ENCODE results near the gene EPHA5. TPM values are rescaled to one million over a fixed set of nuclear protein-coding genes. Genes with fewer than 3 reads are reported as not detected.

Gene EPHA5
- total and polyA plus RNA-seq, 9 of the 15 experiments (the other 6 are each of a cell fraction or from before 2014, with no cell fraction given) = 0.04 TPM; not detected in 8

GRCh38 chr4:65645185-65645584 lies 25.1 kb downstream of the EPHA5 start:
- in situ Hi-C loops (cut with MboI) = no loop called here
- H4K20me1 ChIP-seq (replicated peaks; ENCODE audit: control insufficient read depth, insufficient read depth, low read length) = no peaks in the 10 kb centered on the region
- H3K79me2 ChIP-seq (ENCODE audit: control insufficient read depth, insufficient read depth, low read length) = no peaks in the 10 kb centered on the region
- H3K9me3 ChIP-seq (replicated peaks; ENCODE audit: control insufficient read depth, insufficient read depth, low read depth, low read length) = no peaks in the 10 kb centered on the region; the same call in 1 of the 2 replicates
- BruUV-seq (replicated peaks) = no TSS peak
- intact Hi-C loops (cut with micrococcal nuclease) = no loop called here
- H3K27ac ChIP-seq (ENCODE audit: extremely low read depth, low read depth, low read length) = no peak overlapping the region
- no peaks in the 10 kb centered on the region for H3K36me3 ChIP-seq (ENCODE audit: control insufficient read depth, insufficient read depth, low read length)
- 0% methylated on average over 1 of the region's 1 CpG for WGBS (ENCODE audit: insufficient coverage, low coverage, missing lambda C conversion rate)
- H3K4me2 ChIP-seq (ENCODE audit: insufficient read depth, low read length) = no peak overlapping the region
- POLR2A ChIA-PET = no interaction called here
- H3K9ac ChIP-seq (ENCODE audit: insufficient read depth in 1 of 2, low read depth in 2 of 2, low read length in 2 of 2) = no peak overlapping the region
- H2AFZ ChIP-seq (ENCODE audit: low read depth, low read length) = no peak overlapping the region
- DNase-seq (ENCODE audit: extremely low read depth in 1 of 4, low spot score in 3 of 4) (no peak), FAIRE-seq (no peak), ATAC-seq (no peak)
- no peaks in the 10 kb centered on the region for H3K27me3 ChIP-seq (ENCODE audit: control insufficient read depth in 2 of 2, insufficient read depth in 2 of 2, low read length in 2 of 2)
- no peak for TF ChIP-seq CBFA2T3 (IDR thresholded peaks at IDR 0.05)
- TF ChIP-seq, protein P1, sequence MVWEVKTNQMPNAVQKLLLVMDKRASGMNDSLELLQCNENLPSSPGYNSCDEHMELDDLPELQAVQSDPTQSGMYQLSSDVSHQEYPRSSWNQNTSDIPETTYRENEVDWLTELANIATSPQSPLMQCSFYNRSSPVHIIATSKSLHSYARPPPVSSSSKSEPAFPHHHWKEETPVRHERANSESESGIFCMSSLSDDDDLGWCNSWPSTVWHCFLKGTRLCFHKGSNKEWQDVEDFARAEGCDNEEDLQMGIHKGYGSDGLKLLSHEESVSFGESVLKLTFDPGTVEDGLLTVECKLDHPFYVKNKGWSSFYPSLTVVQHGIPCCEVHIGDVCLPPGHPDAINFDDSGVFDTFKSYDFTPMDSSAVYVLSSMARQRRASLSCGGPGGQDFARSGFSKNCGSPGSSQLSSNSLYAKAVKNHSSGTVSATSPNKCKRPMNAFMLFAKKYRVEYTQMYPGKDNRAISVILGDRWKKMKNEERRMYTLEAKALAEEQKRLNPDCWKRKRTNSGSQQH (CRISPR knock-in tag; IDR thresholded peaks at IDR 0.05) = no peak
- TF ChIP-seq PHF8 (IDR thresholded peaks at IDR 0.05; ENCODE audit: borderline replicate concordance, low read length) = no peak
- no peak for TF ChIP-seq CGGBP1 (CRISPR knock-in tag; IDR thresholded peaks at IDR 0.05)
- TF ChIP-seq, protein P2, sequence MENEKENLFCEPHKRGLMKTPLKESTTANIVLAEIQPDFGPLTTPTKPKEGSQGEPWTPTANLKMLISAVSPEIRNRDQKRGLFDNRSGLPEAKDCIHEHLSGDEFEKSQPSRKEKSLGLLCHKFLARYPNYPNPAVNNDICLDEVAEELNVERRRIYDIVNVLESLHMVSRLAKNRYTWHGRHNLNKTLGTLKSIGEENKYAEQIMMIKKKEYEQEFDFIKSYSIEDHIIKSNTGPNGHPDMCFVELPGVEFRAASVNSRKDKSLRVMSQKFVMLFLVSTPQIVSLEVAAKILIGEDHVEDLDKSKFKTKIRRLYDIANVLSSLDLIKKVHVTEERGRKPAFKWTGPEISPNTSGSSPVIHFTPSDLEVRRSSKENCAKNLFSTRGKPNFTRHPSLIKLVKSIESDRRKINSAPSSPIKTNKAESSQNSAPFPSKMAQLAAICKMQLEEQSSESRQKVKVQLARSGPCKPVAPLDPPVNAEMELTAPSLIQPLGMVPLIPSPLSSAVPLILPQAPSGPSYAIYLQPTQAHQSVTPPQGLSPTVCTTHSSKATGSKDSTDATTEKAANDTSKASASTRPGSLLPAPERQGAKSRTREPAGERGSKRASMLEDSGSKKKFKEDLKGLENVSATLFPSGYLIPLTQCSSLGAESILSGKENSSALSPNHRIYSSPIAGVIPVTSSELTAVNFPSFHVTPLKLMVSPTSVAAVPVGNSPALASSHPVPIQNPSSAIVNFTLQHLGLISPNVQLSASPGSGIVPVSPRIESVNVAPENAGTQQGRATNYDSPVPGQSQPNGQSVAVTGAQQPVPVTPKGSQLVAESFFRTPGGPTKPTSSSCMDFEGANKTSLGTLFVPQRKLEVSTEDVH (IDR thresholded peaks at IDR 0.05; ENCODE audit: low read depth, partially characterized antibody) = no peak
- no peak for TF ChIP-seq DLX4 (CRISPR knock-in tag; IDR thresholded peaks at IDR 0.05)
- TF ChIP-seq, protein P3, sequence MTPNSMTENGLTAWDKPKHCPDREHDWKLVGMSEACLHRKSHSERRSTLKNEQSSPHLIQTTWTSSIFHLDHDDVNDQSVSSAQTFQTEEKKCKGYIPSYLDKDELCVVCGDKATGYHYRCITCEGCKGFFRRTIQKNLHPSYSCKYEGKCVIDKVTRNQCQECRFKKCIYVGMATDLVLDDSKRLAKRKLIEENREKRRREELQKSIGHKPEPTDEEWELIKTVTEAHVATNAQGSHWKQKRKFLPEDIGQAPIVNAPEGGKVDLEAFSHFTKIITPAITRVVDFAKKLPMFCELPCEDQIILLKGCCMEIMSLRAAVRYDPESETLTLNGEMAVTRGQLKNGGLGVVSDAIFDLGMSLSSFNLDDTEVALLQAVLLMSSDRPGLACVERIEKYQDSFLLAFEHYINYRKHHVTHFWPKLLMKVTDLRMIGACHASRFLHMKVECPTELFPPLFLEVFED (CRISPR knock-in tag; conservative IDR thresholded peaks at IDR 0.05) = no peak
- CTCF ChIA-PET (ENCODE audit: low intra/inter-chr PET ratio) = no interaction called here
- no peaks in the 10 kb centered on the region for H3K9me1 ChIP-seq (ENCODE audit: control insufficient read depth, insufficient read depth, low read length)
- H3K4me3 ChIP-seq = no peak overlapping the region
- H3K4me1 ChIP-seq (replicated peaks in 1 of 2; ENCODE audit: control insufficient read depth in 2 of 2, insufficient read depth in 2 of 2, low read length in 2 of 2) = no peaks in the 10 kb centered on the region

Measured in K562 (cell line).